Ureter (tissue), 1 donor: Measurements from ENCODE around the gene PCDH11Y. TPM values are rescaled to one million over a fixed set of nuclear protein-coding genes. Genes with fewer than 3 reads are reported as not detected.
"Not testable (repeated sequence)": the region's sequence is repeated elsewhere in the genome, so short reads cannot be mapped to it uniquely, and the experiment has no call there.

Source experiments
- DNase-seq: peaks from one replicate; pipeline ENCODE4 v3.0.0-alpha.2; 2020; ENCODE audit warnings: low spot score
- total RNA-seq: library from RNA; stranded (reverse); gene quantifications from one replicate; pipeline ENCODE4 v1.2.4, GENCODE V29; 2023
- donor health status: DM: yes; HTN: yes; CAD: no.

PCDH11Y gene, protein sequence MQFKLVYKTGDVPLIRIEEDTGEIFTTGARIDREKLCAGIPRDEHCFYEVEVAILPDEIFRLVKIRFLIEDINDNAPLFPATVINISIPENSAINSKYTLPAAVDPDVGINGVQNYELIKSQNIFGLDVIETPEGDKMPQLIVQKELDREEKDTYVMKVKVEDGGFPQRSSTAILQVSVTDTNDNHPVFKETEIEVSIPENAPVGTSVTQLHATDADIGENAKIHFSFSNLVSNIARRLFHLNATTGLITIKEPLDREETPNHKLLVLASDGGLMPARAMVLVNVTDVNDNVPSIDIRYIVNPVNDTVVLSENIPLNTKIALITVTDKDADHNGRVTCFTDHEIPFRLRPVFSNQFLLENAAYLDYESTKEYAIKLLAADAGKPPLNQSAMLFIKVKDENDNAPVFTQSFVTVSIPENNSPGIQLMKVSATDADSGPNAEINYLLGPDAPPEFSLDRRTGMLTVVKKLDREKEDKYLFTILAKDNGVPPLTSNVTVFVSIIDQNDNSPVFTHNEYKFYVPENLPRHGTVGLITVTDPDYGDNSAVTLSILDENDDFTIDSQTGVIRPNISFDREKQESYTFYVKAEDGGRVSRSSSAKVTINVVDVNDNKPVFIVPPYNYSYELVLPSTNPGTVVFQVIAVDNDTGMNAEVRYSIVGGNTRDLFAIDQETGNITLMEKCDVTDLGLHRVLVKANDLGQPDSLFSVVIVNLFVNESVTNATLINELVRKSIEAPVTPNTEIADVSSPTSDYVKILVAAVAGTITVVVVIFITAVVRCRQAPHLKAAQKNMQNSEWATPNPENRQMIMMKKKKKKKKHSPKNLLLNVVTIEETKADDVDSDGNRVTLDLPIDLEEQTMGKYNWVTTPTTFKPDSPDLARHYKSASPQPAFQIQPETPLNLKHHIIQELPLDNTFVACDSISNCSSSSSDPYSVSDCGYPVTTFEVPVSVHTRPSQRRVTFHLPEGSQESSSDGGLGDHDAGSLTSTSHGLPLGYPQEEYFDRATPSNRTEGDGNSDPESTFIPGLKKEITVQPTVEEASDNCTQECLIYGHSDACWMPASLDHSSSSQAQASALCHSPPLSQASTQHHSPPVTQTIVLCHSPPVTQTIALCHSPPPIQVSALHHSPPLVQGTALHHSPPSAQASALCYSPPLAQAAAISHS (N-terminal part only)
- not detected for total RNA-seq

DNA sequence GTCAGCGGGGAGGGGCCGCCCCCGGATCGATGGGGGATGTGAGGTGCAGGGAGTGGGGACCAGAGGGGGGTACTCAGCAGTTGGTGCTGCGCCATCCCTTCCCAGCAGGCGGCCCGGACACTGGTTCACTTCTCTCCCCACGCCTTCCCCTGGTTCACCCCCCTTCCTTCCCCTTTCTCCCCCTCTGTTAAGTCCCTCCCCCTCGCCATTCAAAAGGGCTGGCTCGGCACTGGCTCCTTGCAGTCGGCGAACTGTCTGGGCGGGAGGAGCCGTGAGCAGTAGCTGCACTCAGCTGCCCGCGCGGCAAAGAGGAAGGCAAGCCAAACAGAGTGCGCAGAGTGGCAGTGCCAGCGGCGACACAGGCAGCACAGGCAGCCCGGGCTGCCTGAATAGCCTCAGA is at the start of gene PCDH11Y:
Gene PCDH11Y (plus strand): TSS at position 240 of the 400 bp plus-strand sequence. CDS start 56,804 bp downstream, outside the sequence.
- not testable (repeated sequence) for DNase-seq

DNA sequence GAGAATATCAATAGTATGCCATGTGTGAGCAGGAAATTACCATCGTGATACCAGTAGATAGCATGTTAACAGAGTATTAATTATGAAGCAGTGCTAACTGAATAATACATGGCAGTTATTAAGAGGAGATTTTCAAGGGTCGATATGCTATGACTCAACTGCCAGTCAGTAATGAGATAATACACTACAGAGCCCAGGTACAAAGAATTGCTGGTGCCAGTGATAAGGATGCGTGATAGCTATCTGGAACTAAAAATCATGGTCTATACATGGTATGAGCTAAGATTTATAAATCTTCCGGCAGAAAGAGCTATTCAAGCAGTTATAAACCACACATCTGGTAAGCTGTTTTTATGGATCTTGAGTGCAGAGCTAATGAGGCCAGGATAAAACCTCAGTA is 32.2 kb upstream of the PCDH11Y start:
- DNase-seq = not testable (repeated sequence)

DNA sequence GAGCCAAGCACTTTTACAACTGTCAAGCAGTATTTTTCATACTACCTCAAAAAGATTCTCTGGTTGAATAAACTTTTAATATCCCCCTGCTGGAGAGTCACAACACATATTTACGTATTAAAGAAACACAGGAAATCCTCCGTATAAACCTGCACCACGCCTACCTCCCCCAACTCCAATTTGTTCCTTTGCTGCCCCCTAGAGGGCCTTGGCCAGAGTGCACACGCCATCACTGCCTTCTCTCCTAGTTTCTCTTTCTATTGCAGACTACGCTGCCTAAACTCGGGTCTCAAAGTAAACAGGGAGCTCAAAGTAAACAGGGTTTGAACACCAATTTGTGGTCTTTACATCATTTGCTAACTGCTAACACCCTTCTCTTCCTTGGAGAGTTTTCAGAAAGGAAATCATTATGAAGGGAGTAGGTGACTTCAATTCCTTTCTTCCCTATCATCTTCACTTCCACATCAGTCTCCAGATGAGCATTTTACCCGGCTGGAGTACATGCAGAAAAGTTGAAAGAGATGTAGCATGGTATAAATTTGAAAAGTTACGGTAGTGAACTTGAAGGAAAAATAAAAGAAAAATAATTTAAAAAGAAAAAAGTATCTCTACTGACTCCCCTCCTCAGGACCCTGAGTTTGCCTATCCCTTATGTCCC is 8.2 kb upstream of the PCDH11Y start:
- not testable (repeated sequence) for DNase-seq

DNA sequence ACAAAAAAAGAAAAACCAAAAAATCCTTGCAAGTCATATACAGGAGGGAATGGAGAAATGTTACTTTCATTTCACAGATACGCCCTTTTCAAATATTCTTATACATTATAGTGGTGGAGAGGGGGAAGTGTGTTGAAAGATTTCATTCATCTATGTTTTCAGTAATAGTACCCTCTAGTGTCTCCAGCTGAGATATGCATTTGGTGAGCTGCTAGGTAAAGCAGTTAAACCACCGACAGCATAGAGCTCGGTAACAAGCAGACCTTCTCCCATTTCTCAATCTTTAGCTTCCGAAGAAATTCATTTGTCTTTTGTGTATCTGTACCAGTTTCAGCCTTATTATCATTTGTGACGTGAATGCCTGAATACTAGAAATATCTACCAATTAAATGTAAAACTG is 5.2 kb upstream of the PCDH11Y start:
- not testable (repeated sequence) for DNase-seq

DNA sequence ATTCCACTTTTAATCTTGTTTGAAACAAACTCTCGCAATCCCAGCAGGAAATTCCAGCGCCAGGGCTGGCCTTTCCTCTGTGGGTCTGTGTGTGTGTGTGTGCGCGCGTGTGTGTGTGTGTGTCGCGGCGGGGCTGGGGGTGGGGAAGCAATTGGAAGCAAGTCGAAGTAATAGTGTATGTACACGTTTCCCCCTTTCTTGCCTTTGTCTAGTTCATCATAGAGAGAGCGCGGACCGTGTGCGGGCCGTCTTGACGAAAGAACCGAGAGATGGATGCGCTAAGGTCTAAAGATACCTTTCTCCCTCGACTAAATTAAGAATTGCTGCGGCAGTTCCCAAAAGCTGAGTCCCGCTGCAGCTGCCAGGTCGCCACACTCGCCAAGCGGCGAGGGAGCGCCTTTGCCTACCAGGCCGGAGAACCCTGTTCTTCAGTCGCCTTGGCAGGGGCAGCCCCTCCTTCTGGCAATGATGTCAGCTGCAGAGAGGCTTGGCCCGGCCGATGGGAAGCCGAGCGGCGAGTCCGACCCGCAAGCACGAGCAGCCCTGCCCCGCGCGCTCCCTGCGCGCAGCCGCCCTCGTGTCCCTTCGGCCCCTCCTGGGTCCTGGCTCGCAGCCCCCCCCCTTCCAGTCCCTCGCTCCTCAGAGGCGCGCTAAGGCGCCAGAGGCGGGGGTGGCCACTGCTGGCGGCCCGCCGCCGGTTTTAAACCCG is 2.5 kb downstream of the PCDH11Y start:
- DNase-seq = not testable (repeated sequence)

DNA sequence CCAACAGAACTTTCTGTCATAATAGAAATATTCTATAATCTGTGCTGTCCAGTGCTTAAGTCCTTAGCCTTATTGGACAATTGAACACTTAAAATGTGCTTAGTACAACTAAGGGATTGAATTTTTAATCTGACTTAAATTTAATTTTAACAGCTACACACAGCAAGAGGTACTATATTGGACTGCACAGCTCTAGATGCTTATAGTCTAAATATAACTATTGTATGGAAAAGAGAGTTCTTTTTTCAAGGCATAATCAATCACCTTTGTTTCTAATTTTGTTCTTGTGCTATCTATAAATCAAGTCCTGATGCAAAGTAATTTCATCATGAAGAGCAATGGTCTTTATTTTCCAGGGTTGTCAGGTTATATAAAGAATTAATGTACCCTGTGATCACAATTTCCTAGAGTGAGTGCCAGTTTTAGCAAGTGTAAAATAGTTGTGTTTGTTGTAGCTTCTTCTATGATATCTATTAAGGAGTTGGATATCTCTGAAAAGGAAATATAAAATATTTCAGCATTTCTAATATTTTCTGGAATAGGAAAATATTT is 39.0 kb downstream of the PCDH11Y start:
- not testable (repeated sequence) for DNase-seq

DNA sequence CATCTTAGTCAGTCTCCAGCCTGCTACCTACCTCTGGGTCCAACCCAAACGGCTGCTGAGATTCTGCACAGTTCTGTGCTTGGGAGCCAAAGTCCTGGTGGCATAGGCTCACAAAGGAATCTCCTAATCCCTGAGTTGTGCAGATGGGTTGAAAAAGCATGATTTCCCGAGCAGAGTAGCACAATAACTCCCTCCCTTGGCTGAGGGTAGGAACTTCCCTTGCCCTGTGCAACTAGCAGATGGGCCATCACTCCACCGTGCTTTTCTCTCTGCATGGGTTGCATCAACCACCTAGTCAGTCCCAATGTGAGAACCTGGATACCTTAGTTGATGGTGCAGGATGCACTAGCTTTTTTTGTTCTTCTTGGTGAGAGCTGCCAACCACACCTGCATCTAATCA is 82.9 kb downstream of the PCDH11Y start:
- DNase-seq = not testable (repeated sequence)

DNA sequence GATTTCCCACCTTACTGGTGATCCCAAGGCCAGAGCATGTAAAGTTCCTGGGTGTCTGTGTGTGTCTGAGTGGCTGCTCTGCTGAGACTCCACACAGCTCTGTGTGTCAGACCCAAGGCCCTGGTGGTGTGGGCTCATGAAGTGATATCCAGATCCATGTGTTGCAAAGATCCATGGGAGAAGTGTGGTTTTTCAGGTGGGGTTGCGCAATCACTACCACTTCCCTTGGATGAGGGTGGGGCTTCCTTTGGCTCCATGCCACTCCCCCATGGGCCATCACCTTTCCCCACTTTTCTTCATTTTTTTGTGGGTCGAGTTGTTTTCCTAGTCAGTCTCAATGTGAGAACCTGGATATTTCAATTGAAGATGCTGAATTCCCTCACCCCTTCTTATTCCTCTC is 182.9 kb downstream of the PCDH11Y start:
- DNase-seq = not testable (repeated sequence)

DNA sequence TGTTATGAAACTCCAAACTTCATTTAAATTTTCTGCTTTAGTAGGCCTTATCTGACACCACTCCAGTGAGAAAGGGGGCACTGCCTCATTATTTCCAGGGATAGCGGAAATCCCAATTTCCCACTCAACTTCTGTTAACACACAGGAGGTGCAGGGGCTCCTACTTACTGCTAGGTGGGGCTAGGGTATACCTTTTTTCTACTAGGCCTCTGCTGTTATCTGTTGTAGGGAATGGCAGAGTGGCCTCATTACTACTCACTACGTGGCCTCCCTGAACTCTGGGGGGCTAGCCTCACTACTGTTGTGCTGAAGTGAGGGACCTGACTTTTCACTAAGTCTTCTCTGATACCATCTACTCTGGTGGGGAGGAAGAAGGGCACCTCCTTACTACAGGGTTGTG is 215.0 kb downstream of the PCDH11Y start:
- DNase-seq = not testable (repeated sequence)

DNA sequence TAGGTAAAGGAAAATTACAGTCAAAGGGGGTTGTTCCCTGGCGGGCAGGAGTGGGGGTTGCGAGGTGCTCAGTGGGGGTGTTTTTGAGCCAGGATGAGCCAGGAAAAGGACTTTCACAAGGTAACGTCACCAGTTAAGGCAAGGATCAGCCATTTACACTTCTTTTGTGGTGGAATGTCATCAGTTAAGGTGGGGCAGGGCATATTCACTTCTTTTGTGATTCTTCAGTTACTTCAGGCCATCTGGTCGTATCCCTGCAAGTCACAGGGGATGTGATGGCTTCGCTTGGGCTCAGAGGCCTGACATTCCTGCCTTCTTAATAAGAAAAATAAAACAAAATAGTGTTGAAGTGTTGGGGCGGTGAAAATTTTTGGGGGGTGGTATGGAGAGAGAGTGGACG is 324.8 kb downstream of the PCDH11Y start:
- not testable (repeated sequence) for DNase-seq

DNA sequence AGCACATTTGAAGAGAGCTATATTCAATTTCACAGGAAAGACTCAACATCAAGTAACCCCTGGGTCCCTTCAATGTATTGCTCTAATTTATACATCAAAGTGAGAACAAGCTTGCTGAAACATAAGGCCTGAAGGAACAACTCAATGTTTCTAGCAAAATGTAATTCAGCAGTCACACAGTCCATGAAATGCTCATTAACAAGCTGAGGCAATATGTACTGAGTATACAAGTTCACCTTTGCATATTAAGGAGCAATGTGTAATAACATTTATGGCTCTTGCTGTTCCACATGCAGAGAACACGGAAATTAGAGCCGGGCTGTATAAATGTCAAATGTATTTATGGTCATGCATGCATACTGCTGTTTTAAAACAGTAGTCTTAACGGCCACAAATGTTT is 342.1 kb downstream of the PCDH11Y start:
- not testable (repeated sequence) for DNase-seq

DNA sequence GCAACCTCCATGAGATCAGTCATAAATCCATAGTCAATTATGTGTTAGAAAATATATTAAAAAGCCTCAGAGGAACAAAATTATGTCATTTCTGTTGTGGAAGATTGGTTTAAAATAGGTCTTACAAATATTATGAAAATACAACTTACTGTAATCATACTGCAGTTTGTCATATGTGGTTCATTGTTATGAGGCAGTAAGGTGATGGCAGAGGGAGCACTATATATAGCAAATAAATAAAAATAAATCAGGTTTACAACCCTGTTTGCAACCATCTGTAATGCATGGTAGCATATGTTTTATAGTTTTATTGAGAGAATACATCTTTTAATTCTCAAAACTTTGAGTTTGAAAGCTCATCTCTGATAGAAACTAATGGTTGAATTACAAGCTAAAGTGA is 543.6 kb downstream of the PCDH11Y start:
- not testable (repeated sequence) for DNase-seq

DNA sequence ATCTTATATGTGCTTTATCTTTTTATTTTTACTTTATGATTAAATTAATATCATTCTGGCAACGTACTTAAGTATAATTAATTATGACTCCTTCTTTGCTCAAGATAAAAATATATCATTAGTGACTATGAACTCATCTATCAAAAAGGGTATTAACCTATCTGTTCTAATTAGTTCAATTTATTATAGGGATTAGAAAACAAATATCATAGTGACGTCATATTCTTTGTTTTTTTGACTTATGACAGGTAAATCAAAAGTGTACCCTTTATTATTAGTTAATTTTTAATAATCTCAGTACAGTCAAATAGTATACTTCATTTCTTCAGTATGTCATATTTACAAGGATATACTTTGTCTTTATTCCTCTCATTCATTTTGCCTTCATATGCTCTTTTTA is 638.5 kb downstream of the PCDH11Y start:
- not testable (repeated sequence) for DNase-seq

DNA sequence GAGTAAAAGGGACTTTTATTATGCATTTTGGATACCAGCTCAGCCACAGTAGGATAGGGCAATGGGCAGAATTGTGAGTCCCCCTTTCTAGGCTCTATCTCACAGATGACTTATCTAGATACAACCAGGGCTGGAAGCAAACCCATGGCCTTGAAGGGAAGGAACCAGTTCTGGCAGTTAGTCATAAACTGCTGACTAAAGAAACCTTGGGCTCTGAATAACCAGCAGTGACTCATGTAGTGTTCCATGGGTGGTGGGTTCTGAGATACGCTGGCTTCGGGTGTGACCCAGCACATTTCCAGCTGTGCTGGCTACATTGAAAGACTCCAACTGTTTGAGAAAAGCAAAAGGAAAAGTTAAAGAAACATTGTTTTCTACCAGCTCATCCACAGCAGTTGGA is 679.2 kb downstream of the PCDH11Y start:
- not testable (repeated sequence) for DNase-seq

DNA sequence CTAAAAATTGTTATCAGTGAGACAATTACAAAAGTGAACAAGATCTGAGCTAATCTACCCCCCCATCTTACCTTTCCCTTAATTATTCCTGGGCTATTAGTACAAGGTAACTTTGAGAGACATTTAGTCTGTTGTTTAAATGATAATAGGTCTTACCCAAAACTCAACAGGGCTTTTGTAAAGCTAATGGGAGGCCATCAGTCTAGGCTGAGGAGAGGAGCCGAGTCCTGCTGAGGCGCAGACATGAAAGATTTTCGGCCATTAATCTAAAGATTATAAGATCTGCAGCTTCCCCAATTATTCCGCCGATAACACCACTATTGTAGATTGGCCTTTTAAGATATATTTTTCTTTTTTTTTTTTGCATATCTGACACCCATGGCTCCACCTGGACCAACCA is 708.6 kb downstream of the PCDH11Y start:
- DNase-seq = not testable (repeated sequence)

DNA sequence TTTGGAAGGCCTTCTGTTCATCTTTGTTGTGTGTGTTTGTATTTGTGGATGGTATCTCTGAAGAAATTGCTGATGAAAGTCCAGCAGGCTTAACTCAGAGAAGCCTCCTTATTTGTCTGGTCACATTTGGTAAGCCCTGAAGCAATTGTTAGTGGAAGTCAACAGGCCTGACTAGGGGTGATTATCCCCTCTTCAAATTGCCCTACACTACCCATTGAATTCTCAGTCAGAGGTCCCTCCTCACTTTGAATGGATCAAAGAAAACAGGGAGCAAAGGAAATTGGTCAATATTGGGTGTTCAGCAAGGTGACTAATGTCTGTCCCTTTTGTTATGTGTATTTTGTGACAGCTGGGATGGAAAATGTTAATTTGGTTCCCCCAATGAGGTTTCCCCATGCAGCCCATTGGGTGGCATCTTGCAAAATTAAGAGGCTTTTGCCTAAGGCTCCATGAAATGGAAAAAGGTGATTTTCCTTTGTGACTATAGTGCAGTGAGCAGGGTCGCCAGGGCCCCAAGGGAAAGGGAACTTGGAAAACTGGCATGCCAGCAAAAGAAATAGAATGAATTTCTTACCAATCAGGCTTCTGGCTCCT is 709.8 kb downstream of the PCDH11Y start:
- not testable (repeated sequence) for DNase-seq

DNA sequence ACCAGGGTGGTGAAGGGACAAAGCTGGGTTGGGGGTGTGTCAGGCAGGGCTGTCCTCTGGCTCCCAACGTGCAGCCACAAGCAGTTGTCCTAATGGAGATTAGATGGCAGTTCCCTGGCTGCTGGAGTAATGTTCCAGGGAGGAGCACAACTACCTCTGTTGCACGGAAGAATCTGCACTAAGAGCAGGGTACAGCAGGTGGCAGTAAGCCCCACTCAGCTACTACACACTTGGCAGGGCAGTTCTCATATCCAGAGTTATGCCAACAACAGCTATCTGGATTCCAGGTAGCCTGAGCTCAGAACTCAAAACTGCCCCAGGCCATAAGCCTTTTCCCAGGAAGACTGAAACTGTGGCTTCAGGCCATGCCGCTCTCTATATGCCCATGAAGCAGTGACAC is 761.3 kb downstream of the PCDH11Y start:
- DNase-seq = not testable (repeated sequence)

DNA sequence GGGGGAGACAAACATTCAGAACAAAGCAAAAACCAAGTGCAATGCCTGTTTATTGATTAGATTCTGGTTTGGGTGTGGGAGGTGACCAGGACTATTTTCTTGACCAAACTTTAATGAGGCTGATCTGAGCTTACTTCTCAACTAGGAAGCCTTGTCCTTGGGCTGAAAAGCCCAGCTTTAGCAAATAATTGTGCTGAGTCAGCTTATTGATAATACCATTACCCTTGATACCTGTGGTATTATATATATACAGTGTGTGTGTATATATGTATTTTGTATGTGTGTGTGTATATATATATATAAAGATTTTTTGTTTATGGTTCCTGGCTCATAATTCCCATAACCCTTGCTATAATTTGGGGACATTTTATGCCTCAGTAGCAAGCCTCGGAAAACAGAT is 776.4 kb downstream of the PCDH11Y start:
- DNase-seq = not testable (repeated sequence)
